HepG2 (cell line): Measurements from ENCODE around the gene TRA2B. TPM values are rescaled to one million over a fixed set of nuclear protein-coding genes. Genes with fewer than 3 reads are reported as not detected.
A peak's percentile ranks its signal among the peaks of the same experiment; 100 is the strongest.

ENCODE experiments used
- ARID2 ChIP-seq: sonication (generic); formaldehyde crosslinking; IDR thresholded peaks from 2 replicates; pipeline ENCODE4 v1.8.1; 2022; ENCODE audit warnings: mild to moderate bottlenecking, missing genetic modification reagents, borderline replicate concordance
- ATRX ChIP-seq: sonication (generic); formaldehyde crosslinking; IDR thresholded peaks from 2 replicates; pipeline ENCODE4 v1.4.0; 2020; ENCODE audit warnings: missing genetic modification reagents, borderline replicate concordance
- FOXO1 ChIP-seq: sonication (generic); formaldehyde crosslinking; IDR thresholded peaks from 2 replicates; pipeline ENCODE4 v1.4.0; 2020; ENCODE audit warnings: missing genetic modification reagents
- HNRNPUL1 ChIP-seq: fragments of 200-400 bp; formaldehyde crosslinking; IDR thresholded peaks from 2 replicates; pipeline ENCODE4 v1.6.1; 2017; ENCODE audit warnings: low read depth, mild to moderate bottlenecking, low read length, moderate library complexity
- JARID2 ChIP-seq: sonication (generic); formaldehyde crosslinking; IDR thresholded peaks from 2 replicates; pipeline ENCODE4 v1.8.1; 2023; ENCODE audit warnings: missing genetic modification reagents, inconsistent platforms; ENCODE audit not compliant: insufficient replicate concordance
- JUND ChIP-seq: sonication (generic); formaldehyde crosslinking; IDR thresholded peaks from 2 replicates; pipeline ENCODE4 v1.8.0; 2022; ENCODE audit warnings: mild to moderate bottlenecking, missing genetic modification reagents
- KDM5A ChIP-seq: fragments of 200-600 bp; sonication (generic); IDR thresholded peaks from 2 replicates; pipeline ENCODE4 v1.7.0; 2018; ENCODE audit warnings: antibody characterized with exemption, mild to moderate bottlenecking, low read length, borderline replicate concordance
- NFYC ChIP-seq: IDR thresholded peaks from 2 replicates; pipeline ENCODE4 v1.6.1; 2016; ENCODE audit warnings: missing genetic modification reagents, missing compliant biosample characterization
- REL ChIP-seq: sonication (generic); formaldehyde crosslinking; conservative IDR thresholded peaks from 2 replicates; pipeline ENCODE4 v1.8.0; 2022; ENCODE audit warnings: mild to moderate bottlenecking, missing genetic modification reagents, moderate library complexity
- SMAD1 ChIP-seq: sonication (generic); formaldehyde crosslinking; IDR thresholded peaks from 2 replicates; pipeline ENCODE4 v1.4.0; 2020; ENCODE audit warnings: missing genetic modification reagents, low read depth, mild to moderate bottlenecking, borderline replicate concordance
- TGIF2 ChIP-seq: IDR thresholded peaks from 2 replicates; pipeline ENCODE4 v1.6.1; 2016; ENCODE audit warnings: control low read depth, missing compliant biosample characterization
- ZNF274 ChIP-seq: sonication (generic); formaldehyde crosslinking; IDR thresholded peaks from 2 replicates; pipeline ENCODE4 v1.5.1; 2020; ENCODE audit warnings: mild to moderate bottlenecking, missing genetic modification reagents
- ZNF296 ChIP-seq: sonication (generic); formaldehyde crosslinking; conservative IDR thresholded peaks from 2 replicates; pipeline ENCODE4 v1.5.0; 2020; ENCODE audit warnings: mild to moderate bottlenecking, missing genetic modification reagents
- ZNF343 ChIP-seq: sonication (generic); formaldehyde crosslinking; IDR thresholded peaks from 2 replicates; pipeline ENCODE4 v1.4.0; 2020; ENCODE audit warnings: mild to moderate bottlenecking, missing genetic modification reagents
- ZNF530 ChIP-seq: sonication (generic); formaldehyde crosslinking; IDR thresholded peaks from 2 replicates; pipeline ENCODE4 v1.5.0; 2020; ENCODE audit warnings: low read depth, mild to moderate bottlenecking, missing genetic modification reagents
- ZNF703 ChIP-seq: sonication (generic); formaldehyde crosslinking; IDR thresholded peaks from 2 replicates; pipeline ENCODE4 v1.5.1; 2020; ENCODE audit warnings: missing genetic modification reagents, mild to moderate bottlenecking, moderate library complexity, borderline replicate concordance
- ZNF883 ChIP-seq: sonication (generic); formaldehyde crosslinking; IDR thresholded peaks from 2 replicates; pipeline ENCODE4 v1.5.1; 2020; ENCODE audit warnings: mild to moderate bottlenecking, missing genetic modification reagents; ENCODE audit errors: not compliant biosample characterization
- polyA plus RNA-seq, 8 experiments: library from polyadenylated mRNA; depleted of rRNA in 3 of 8; stranded (reverse) in 7 of 8; unstranded in 1 of 8; fragments of >200 nt; fragmentation: Illumina TruSeq in 4 of 8; extraction: Trizol in 4 of 8; gene quantifications; 2 replicates each; pipeline versions ENCODE4 v1.2.1 to v1.2.3, GENCODE V29; 2011 to 2016; ENCODE audit warnings: low read depth in 4 of 8, missing spikeins in 1 of 8, mixed read lengths in 1 of 8; ENCODE audit not compliant: insufficient read depth in 1 of 8
- total RNA-seq, 5 experiments: library from RNA; depleted of rRNA; stranded (reverse); fragments of >200 nt; fragmentation: Illumina TruSeq; extraction: Trizol; gene quantifications; 2 replicates each; pipeline ENCODE4 v1.2.3, GENCODE V29; 2016; ENCODE audit warnings: low read depth in 1 of 5
- TF ChIP-seq, protein P1 (sequence below): sonication (generic); formaldehyde crosslinking; IDR thresholded peaks from 2 replicates; pipeline ENCODE4 v1.5.0; 2020; ENCODE audit warnings: mild to moderate bottlenecking, missing genetic modification reagents, borderline replicate concordance
- TF ChIP-seq, protein P2 (sequence below): sonication (generic); formaldehyde crosslinking; IDR thresholded peaks from 2 replicates; pipeline ENCODE4 v1.4.0; 2020; ENCODE audit warnings: low read depth, mild to moderate bottlenecking, missing genetic modification reagents
- TF ChIP-seq, protein P3 (sequence below): IDR thresholded peaks from 2 replicates; pipeline ENCODE4 v1.6.1; 2018; ENCODE audit warnings: missing genetic modification reagents
- TF ChIP-seq, protein P4 (sequence below): sonication (generic); formaldehyde crosslinking; IDR thresholded peaks from 2 replicates; pipeline ENCODE4 v1.5.0; 2020; ENCODE audit warnings: missing genetic modification reagents, mild to moderate bottlenecking, borderline replicate concordance
- TF ChIP-seq, protein P5 (sequence below): sonication (generic); formaldehyde crosslinking; IDR thresholded peaks from 2 replicates; pipeline ENCODE4 v1.8.0; 2022; ENCODE audit warnings: missing genetic modification reagents, low read depth, mild to moderate bottlenecking, borderline replicate concordance
- TF ChIP-seq, protein P6 (sequence below): sonication (generic); formaldehyde crosslinking; IDR thresholded peaks from 2 replicates; pipeline ENCODE4 v1.4.0; 2020; ENCODE audit warnings: missing genetic modification reagents, borderline replicate concordance

The TRA2B gene
- total and polyA plus RNA-seq, 2 of the 13 experiments (the other 11 are each of a cell fraction or from before 2014, with no cell fraction given) = 105 to 241 TPM

DNA sequence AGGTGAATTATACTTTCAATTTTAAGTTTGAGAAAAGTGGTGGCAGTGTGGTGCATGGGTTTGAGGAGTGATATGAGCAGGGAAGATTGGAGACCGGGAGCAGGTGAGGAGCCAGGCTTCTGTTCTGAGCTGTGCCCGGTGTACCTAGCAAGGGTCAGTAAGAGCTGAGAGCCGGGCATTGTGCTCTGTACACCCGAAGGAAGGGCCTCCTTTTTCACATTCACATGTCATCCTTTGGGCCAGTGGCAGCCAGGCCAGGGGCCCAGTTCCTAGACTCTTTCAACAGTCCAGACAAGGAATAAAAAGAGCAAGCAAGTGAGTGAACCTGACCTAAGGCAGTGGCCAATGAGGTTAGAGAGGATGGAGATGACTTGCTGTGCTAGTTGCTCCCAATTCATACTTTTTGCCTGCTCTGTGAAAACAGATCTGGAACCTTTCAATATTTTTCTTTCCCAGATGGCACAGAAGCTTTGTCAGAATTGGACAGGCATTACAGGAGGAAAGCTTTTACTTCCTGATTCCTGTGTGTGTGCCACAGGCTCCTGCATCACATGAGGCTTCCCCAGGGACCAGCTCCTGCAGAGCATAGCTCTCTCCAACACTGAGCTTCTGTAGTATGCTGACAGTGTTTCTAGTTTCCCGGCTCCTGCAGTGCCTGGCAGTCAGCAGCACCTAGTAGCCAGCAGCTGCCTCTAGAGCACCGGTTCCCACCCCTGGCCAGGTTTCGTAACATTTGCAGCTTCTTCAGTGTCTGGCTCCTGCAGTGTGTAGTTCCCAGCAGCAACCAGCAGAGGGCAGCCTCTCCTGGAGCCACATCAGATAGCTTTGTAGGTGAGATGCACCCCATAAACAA lies 5.3 kb upstream of the TRA2B start (continued):
- TF ChIP-seq, protein P1, sequence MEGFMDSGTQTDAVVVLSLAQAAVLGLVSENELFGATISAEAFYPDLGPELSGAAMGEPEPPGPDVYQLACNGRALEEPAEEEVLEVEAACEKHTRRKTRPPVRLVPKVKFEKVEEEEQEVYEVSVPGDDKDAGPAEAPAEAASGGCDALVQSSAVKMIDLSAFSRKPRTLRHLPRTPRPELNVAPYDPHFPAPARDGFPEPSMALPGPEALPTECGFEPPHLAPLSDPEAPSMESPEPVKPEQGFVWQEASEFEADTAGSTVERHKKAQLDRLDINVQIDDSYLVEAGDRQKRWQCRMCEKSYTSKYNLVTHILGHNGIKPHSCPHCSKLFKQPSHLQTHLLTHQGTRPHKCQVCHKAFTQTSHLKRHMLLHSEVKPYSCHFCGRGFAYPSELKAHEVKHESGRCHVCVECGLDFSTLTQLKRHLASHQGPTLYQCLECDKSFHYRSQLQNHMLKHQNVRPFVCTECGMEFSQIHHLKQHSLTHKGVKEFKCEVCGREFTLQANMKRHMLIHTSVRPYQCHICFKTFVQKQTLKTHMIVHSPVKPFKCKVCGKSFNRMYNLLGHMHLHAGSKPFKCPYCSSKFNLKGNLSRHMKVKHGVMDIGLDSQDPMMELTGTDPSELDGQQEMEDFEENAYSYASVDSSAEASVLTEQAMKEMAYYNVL = no peak
- no peak for TF ChIP-seq ATRX (CRISPR knock-in tag)
- TF ChIP-seq HNRNPUL1 = no peak
- TF ChIP-seq, protein P2, sequence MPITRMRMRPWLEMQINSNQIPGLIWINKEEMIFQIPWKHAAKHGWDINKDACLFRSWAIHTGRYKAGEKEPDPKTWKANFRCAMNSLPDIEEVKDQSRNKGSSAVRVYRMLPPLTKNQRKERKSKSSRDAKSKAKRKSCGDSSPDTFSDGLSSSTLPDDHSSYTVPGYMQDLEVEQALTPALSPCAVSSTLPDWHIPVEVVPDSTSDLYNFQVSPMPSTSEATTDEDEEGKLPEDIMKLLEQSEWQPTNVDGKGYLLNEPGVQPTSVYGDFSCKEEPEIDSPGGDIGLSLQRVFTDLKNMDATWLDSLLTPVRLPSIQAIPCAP (CRISPR knock-in tag) = no peak
- TF ChIP-seq, protein P3, sequence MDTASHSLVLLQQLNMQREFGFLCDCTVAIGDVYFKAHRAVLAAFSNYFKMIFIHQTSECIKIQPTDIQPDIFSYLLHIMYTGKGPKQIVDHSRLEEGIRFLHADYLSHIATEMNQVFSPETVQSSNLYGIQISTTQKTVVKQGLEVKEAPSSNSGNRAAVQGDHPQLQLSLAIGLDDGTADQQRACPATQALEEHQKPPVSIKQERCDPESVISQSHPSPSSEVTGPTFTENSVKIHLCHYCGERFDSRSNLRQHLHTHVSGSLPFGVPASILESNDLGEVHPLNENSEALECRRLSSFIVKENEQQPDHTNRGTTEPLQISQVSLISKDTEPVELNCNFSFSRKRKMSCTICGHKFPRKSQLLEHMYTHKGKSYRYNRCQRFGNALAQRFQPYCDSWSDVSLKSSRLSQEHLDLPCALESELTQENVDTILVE (CRISPR knock-in tag) = no peak; the same call in 1 of the 2 replicates
- peak; percentile 68; the same call in 1 of the 2 replicates for TF ChIP-seq SMAD1 (CRISPR knock-in tag)
- no peak for TF ChIP-seq KDM5A
- TF ChIP-seq, protein P4, sequence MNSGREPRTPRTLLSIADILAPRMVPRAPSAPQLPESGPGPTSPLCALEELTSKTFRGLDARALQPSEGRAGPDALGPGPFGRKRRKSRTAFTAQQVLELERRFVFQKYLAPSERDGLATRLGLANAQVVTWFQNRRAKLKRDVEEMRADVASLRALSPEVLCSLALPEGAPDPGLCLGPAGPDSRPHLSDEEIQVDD (CRISPR knock-in tag) = no peak
- TF ChIP-seq ZNF296 = no peak
- no peak for TF ChIP-seq ZNF274 (CRISPR knock-in tag)
- peak; percentile 78 for TF ChIP-seq TGIF2
- no peak for TF ChIP-seq ARID2
- TF ChIP-seq ZNF530 (CRISPR knock-in tag) = no peak
- TF ChIP-seq, protein P5, sequence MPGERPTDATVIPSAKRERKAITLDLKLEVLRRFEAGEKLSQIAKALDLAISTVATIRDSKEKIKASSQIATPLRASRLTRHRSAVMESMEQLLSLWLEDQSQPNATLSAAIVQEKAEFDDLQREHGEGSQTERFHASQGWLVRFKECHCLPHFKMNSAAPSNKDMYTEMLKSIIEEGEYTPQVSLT (CRISPR knock-in tag) = no peak
- TF ChIP-seq FOXO1 (CRISPR knock-in tag) = no peak
- no peak for TF ChIP-seq JARID2 (CRISPR knock-in tag)
- no peak for TF ChIP-seq ZNF703 (CRISPR knock-in tag)
- no peak for TF ChIP-seq ZNF343 (CRISPR knock-in tag)
- TF ChIP-seq, protein P6, sequence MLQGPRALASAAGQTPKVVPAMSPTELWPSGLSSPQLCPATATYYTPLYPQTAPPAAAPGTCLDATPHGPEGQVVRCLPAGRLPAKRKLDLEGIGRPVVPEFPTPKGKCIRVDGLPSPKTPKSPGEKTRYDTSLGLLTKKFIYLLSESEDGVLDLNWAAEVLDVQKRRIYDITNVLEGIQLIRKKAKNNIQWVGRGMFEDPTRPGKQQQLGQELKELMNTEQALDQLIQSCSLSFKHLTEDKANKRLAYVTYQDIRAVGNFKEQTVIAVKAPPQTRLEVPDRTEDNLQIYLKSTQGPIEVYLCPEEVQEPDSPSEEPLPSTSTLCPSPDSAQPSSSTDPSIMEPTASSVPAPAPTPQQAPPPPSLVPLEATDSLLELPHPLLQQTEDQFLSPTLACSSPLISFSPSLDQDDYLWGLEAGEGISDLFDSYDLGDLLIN (CRISPR knock-in tag) = no peak
- no peak for TF ChIP-seq REL (CRISPR knock-in tag)
- TF ChIP-seq JUND (CRISPR knock-in tag) = no peak
- TF ChIP-seq ZNF883 (CRISPR knock-in tag) = no peak
- TF ChIP-seq NFYC (CRISPR knock-in tag) = no peak
